Kidney (tissue), 14 donors: ENCODE data around the gene RAB20. TPM values are rescaled to one million over a fixed set of nuclear protein-coding genes. Genes with fewer than 3 reads are reported as not detected.
"Not testable (repeated sequence)": the region's sequence is repeated elsewhere in the genome, so short reads cannot be mapped to it uniquely, and the experiment has no call there.

Source experiments
- DNase-seq, 5 donors: peaks; one replicate each; pipeline ENCODE4 v3.0.0-alpha.2; 2013 to 2020
- FAIRE-seq: peaks from 2 replicates; lab custom pipeline; 2012; peaks lifted over from hg19 to GRCh38; lab: Jason Lieb, UNC
- H3K27ac ChIP-seq, 2 donors: one replicate each; pipeline ENCODE4 v1.7.0; 2013; ENCODE audit warnings: low read depth in 2 of 2, low read length in 2 of 2, inconsistent platforms in 1 of 2
- H3K27me3 ChIP-seq: one replicate; pipeline ENCODE4 v1.7.1; 2013; ENCODE audit warnings: low read length, inconsistent platforms; ENCODE audit not compliant: control insufficient read depth, insufficient read depth
- H3K36me3 ChIP-seq, 3 donors: one replicate each; pipeline versions ENCODE4 v1.7.0 to v1.7.1; 2013; ENCODE audit warnings: low read length in 3 of 3, control low read depth in 1 of 3, inconsistent platforms in 1 of 3; ENCODE audit not compliant: insufficient read depth in 3 of 3, control insufficient read depth in 2 of 3
- H3K4me1 ChIP-seq, 3 donors: one replicate each; pipeline versions ENCODE4 v1.7.0 to v1.7.1; 2013; ENCODE audit warnings: low read length in 3 of 3, inconsistent platforms in 1 of 3, low read depth in 1 of 3; ENCODE audit not compliant: control insufficient read depth in 2 of 3, insufficient read depth in 2 of 3
- H3K4me3 ChIP-seq, 3 donors: one replicate each; pipeline versions ENCODE4 v1.7.0 to v1.8.1; 2013; ENCODE audit warnings: low read length in 3 of 3, control low read depth in 1 of 3, inconsistent platforms in 1 of 3
- H3K9ac ChIP-seq, 3 donors: one replicate each; pipeline versions ENCODE4 v1.7.0 to v1.7.1; 2013; ENCODE audit warnings: low read length in 3 of 3, control low read depth in 1 of 3, inconsistent platforms in 1 of 3
- H3K9me3 ChIP-seq, 3 donors: one replicate each; pipeline versions ENCODE4 v1.7.0 to v1.7.1; 2013; ENCODE audit warnings: low read length in 3 of 3, control low read depth in 1 of 3, inconsistent platforms in 1 of 3; ENCODE audit not compliant: control insufficient read depth in 2 of 3, insufficient read depth in 1 of 3
- intact Hi-C: fragments of 100-400 bp; cut with DNase I; formaldehyde crosslinking; loops from one replicate; pipeline ENCODE4 v1.11.1; 2022
- polyA plus RNA-seq: library from polyadenylated mRNA; stranded (reverse); fragments of 350-450 nt; fragmentation: Illumina TruSeq; extraction: RNeasy Lipid Tissue Mini Kit (QIAGEN cat#74804); gene quantifications from one replicate; pipeline ENCODE4 v1.2.3, GENCODE V29; 2014; ENCODE audit warnings: low read depth, low replicate concordance; ENCODE audit not compliant: insufficient read depth
- total RNA-seq: library from RNA; stranded (reverse); fragmentation: NEBNext Ultra II Directional; extraction: Animal tissue kit (Norgen Biotek cat#: 25700); gene quantifications from one replicate; pipeline ENCODE4 v1.2.1, GENCODE V29; 2021
- TF ChIP-seq, protein P1 (sequence below): IDR thresholded peaks from 3 replicates; pipeline ENCODE4 v1.5.1; 2012; ENCODE audit warnings: mild to moderate bottlenecking, moderate library complexity, borderline replicate concordance; ENCODE audit not compliant: insufficient read depth; ENCODE audit errors: extremely low read depth
- donor health status: control.
- donor health status: control.
- donor health status: control.
- donor health status: control.
- donor health status: control.
- donor health status: DM: yes; HTN: yes; CAD: no.
- donor health status: Normal renal cell carcinoma (clear cell type).

Gene RAB20
- total and polyA plus RNA-seq, 2 donors from 2014 or later = 33.6 to 47.7 TPM

DNA sequence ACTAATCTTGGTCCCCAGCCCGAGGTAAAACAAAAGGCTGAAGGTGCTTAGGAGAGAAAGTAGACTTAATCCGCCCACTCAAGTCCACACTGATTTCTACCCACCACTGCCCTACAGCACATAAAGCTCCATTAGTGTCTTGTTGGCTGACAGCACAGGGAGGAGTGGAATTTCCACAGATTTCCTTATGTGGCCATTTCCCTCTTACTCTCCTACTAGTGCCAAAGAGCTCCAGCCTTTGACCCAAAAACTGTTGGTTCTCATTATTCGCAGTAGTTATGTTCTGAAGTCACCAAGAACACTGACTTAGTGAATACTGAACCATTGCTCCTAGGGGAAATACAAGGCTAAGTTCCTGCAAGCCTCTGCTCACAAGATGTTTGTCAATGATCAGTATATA, 61.2 kb downstream of the RAB20 start:
- Histone ChIP-seq H3K4me1 (no peaks in the 10 kb centered on the region), H3K27me3 (no peaks in the 10 kb centered on the region), H3K4me3 (no peak overlapping the region), H3K9ac (no peak overlapping the region), H3K27ac (no peak overlapping the region), H3K9me3 (no peaks in the 10 kb centered on the region), H3K36me3 (peaks cover 16 to 52% (median 51%) of the 10 kb centered on the region in 3 donors)
- DNase-seq (no peak), FAIRE-seq (no peak)
- intact Hi-C loops = no loop called here
- TF ChIP-seq, protein P1, sequence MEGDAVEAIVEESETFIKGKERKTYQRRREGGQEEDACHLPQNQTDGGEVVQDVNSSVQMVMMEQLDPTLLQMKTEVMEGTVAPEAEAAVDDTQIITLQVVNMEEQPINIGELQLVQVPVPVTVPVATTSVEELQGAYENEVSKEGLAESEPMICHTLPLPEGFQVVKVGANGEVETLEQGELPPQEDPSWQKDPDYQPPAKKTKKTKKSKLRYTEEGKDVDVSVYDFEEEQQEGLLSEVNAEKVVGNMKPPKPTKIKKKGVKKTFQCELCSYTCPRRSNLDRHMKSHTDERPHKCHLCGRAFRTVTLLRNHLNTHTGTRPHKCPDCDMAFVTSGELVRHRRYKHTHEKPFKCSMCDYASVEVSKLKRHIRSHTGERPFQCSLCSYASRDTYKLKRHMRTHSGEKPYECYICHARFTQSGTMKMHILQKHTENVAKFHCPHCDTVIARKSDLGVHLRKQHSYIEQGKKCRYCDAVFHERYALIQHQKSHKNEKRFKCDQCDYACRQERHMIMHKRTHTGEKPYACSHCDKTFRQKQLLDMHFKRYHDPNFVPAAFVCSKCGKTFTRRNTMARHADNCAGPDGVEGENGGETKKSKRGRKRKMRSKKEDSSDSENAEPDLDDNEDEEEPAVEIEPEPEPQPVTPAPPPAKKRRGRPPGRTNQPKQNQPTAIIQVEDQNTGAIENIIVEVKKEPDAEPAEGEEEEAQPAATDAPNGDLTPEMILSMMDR = no peak

DNA sequence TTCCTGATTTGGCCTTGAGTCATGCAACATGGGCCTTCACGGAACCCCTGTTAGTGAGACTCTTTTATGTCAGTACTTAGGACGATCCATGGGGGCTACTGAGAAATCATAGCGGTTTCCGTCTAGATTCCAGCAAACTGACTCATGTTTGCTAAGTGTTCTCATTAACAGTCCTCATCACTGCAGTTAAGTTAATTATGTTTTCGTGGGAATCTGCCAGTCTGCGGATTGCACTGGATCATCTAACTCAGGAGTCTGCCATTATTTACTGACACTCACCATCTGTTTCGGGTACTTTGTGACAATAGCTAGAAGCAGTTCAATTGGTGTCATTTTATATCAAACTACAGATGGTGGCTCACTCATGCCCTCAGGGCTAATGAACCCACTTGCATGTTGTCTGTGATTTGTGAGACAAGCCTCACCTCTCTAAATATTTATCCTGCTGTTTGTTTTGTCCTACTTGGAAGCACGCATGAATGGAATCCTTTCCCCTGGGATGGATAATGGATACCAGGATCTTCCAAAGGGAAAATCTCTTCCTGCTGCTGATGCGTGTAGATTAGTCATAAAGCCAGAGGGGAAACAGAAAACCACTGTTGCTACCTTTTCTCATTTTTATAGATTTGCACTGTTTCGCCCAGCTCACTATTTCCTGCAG, 61.8 kb downstream of the RAB20 start:
- TF ChIP-seq, protein P1 = no peak
- H3K27me3 ChIP-seq = no peaks in the 10 kb centered on the region
- no peak for FAIRE-seq
- peaks cover 16 to 57% (median 53%) of the 10 kb centered on the region in 3 donors for H3K36me3 ChIP-seq
- no peak overlapping the region for H3K9ac ChIP-seq
- H3K4me3 ChIP-seq = no peak overlapping the region
- H3K27ac ChIP-seq = no peak overlapping the region
- DNase-seq = no peak
- intact Hi-C loops = no loop called here
- H3K9me3 ChIP-seq = no peaks in the 10 kb centered on the region
- H3K4me1 ChIP-seq = no peaks in the 10 kb centered on the region

DNA sequence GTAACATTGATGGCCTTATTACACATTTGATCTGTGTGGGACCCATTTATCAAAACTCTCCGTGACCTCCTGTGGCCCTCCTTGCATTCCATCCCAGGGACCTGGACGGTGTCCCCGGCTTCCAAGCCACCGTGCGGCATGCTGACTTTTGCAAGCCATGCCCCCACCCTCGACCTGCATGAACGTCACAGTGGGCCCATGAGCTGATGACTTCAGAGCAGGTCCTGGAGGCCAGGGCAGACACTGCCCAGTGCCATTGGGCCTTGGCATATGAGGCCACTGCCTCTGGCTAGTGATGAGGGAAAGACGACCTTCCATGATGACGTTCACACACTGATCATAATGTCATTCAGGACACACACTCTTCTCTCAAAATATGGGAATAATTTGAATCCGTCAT, 62.8 kb downstream of the RAB20 start:
- H3K4me1 ChIP-seq = no peaks in the 10 kb centered on the region
- H3K36me3 ChIP-seq = peaks cover 16 to 60% (median 49%) of the 10 kb centered on the region in 3 donors
- H3K4me3 ChIP-seq = no peak overlapping the region
- H3K9ac ChIP-seq = no peak overlapping the region
- peak in 1 of 5 donors; percentile 47 for DNase-seq
- no peaks in the 10 kb centered on the region for H3K27me3 ChIP-seq
- intact Hi-C loops = no loop called here
- TF ChIP-seq, protein P1 = no peak
- no peak overlapping the region for H3K27ac ChIP-seq
- H3K9me3 ChIP-seq = no peaks in the 10 kb centered on the region
- FAIRE-seq = no peak

DNA sequence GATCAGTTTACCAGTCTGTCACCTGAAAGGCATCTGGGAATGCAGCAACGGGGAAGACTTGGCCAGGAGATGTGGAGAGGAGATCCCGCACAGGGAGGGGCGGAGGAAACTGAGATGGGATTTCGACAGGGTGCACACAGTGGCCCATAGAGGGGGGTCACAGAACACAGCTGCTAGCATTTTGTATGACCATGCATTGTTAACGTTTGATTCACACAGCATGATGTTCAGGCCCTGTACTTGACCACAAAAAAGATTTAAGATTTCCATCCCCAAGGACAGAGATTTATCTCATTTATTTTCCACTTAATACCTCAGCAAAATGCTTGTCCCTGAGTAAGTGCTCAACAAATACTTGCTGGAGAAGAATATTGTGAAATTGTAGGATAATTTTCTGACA, 63.2 kb downstream of the RAB20 start:
- no peak overlapping the region for H3K9ac ChIP-seq
- FAIRE-seq (no peak), DNase-seq (peak in 1 of 5 donors; percentile 8)
- H3K4me1 ChIP-seq = no peaks in the 10 kb centered on the region
- intact Hi-C loops = no loop called here
- TF ChIP-seq, protein P1 = no peak
- H3K27me3 ChIP-seq = no peaks in the 10 kb centered on the region
- H3K36me3 ChIP-seq = peaks cover 16 to 56% (median 46%) of the 10 kb centered on the region in 3 donors
- H3K4me3 ChIP-seq = no peak overlapping the region
- no peak overlapping the region for H3K27ac ChIP-seq
- H3K9me3 ChIP-seq = no peaks in the 10 kb centered on the region

DNA sequence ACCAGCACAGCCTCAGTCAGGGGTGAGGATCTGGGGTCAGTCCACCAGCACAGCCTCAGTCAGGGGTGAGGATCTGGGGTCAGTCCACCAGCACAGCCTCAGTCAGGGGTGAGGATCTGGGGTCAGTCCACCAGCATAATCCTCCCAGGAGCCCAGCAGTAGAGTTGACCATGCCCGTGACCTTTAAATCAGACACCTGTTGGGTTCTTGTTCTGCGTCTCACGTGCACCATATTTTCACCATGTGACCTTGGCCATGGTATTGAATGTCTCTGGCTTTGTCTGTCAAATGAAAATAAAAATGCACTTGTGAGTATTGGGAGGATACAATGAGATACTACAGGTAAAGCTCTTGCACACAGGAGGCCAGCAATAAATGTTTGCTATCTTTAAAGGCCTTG, 63.6 kb downstream of the RAB20 start:
- H3K27me3 ChIP-seq, H3K4me1 ChIP-seq, H3K9ac ChIP-seq, H3K4me3 ChIP-seq, H3K9me3 ChIP-seq, intact Hi-C loops, FAIRE-seq, H3K27ac ChIP-seq: not testable (repeated sequence)
- peaks cover 16 to 52% (median 44%) of the 10 kb centered on the region in 3 donors for H3K36me3 ChIP-seq
- peak in 1 of 5 donors; percentile 10 for DNase-seq
